GM15510 (cell line): ENCODE data around the gene TMEM121.

Experiments used
- POLR2A ChIP-seq: IDR thresholded peaks from 3 replicates; pipeline ENCODE4 v1.6.1; 2011; ENCODE audit warnings: borderline replicate concordance; ENCODE audit not compliant: insufficient read length; ENCODE audit errors: extremely low read depth

The TMEM121 gene

GRCh38 chr14:105576525-105577088, 50.2 kb downstream of the TMEM121 start:
- no peak for TF ChIP-seq POLR2A

- peak; percentile 32 for TF ChIP-seq POLR2A
Observed at GRCh38 chr14:105577314-105577861, 51.0 kb downstream of the TMEM121 start.

- TF ChIP-seq POLR2A = no peak
Observed at GRCh38 chr14:105578070-105578469, 51.7 kb downstream of the TMEM121 start.
